ENCODE data around the gene PALLD. TPM values are rescaled to one million over a fixed set of nuclear protein-coding genes. Genes with fewer than 3 reads are reported as not detected.

Gene PALLD
- polyA plus RNA-seq, 3 donors = 6.1 to 11.8 (median 9.9) TPM

- H3K79me2 ChIP-seq (ENCODE audit: insufficient read depth, low read length) = no peaks in the 10 kb centered on the region
- peak overlapping the region in 1 of 3 experiments; percentile 4 for H3K4me3 ChIP-seq (replicated peaks in 1 of 3; ENCODE audit: low read depth in 2 of 3, low read length in 3 of 3)
- no peak for TF ChIP-seq CTCF (IDR thresholded peaks at IDR 0.05)
- no peak overlapping the region for H3K27ac ChIP-seq (ENCODE audit: low read depth in 1 of 2, low read length in 2 of 2)
- intact Hi-C loops (cut with micrococcal nuclease) = loop anchor here (5.0 to 10.0 kb wide), 3 partner anchors 71 to 159 kb away; no protein-coding TSS in a partner anchor
- H3K36me3 ChIP-seq (replicated peaks in 1 of 2; ENCODE audit: control insufficient read depth in 1 of 2, insufficient read depth in 2 of 2, low read length in 2 of 2) = no peaks in the 10 kb centered on the region
- peak in 1 of 3 donors; percentile 10 for DNase-seq
- Mint-ChIP-seq H3K27me3 (ENCODE audit: low read depth in 3 of 3) (peaks cover 0 to 4% (median 0%) of the 10 kb centered on the region in 3 donors), H3K36me3 (no peaks in the 10 kb centered on the region), H3K9me3 (peaks cover 0 to 6% (median 2%) of the 10 kb centered on the region in 7 donors), H3K4me1 (peaks cover 45% of the 10 kb centered on the region), H3K27ac (no peak overlapping the region), H3K4me3 (peak overlapping the region in 1 of 2 donors; percentile 37)
- H3K9me3 ChIP-seq (replicated peaks in 1 of 2; ENCODE audit: control insufficient read depth in 1 of 2, insufficient read depth in 1 of 2, low read length in 2 of 2) = no peaks in the 10 kb centered on the region
- peak overlapping the region; percentile 20 for H3K4me2 ChIP-seq (replicated peaks; ENCODE audit: extremely low read depth, low read length, poor library complexity, severe bottlenecking)
- no peaks in the 10 kb centered on the region for H3K27me3 ChIP-seq (ENCODE audit: control insufficient read depth in 2 of 2, insufficient read depth in 2 of 2, low read length in 2 of 2)
- WGBS (ENCODE audit: insufficient coverage) = 36% methylated on average over 2 of the region's 4 CpGs
- H3K9ac ChIP-seq (ENCODE audit: insufficient read depth, low read length, poor library complexity, severe bottlenecking) = no peak overlapping the region
- H3K4me1 ChIP-seq (ENCODE audit: control insufficient read depth in 1 of 2, insufficient read depth in 2 of 2, low read length in 2 of 2) = peaks cover 39 to 51% of the 10 kb centered on the region in 2 donors
- H2AFZ ChIP-seq (ENCODE audit: insufficient read depth, low read depth, low read length, poor library complexity, severe bottlenecking) = no peak overlapping the region
- H4K20me1 ChIP-seq (ENCODE audit: insufficient read depth, low read length) = no peaks in the 10 kb centered on the region
These were observed 226.7 kb downstream of the PALLD start for GRCh38 chr4:168723569-168723968.

GRCh38 chr4:168724243-168724642 lies 227.4 kb downstream of the PALLD start:
- no peak for TF ChIP-seq CTCF (IDR thresholded peaks at IDR 0.05)
- intact Hi-C loops (cut with micrococcal nuclease) = loop anchor here (5.0 to 10.0 kb wide), 3 partner anchors 71 to 158 kb away; no protein-coding TSS in a partner anchor
- H3K27me3 Mint-ChIP-seq (ENCODE audit: low read depth in 3 of 3) = peaks cover 0 to 4% (median 0%) of the 10 kb centered on the region in 3 donors
- H4K20me1 ChIP-seq (ENCODE audit: insufficient read depth, low read length) = no peaks in the 10 kb centered on the region
- H3K4me2 ChIP-seq (replicated peaks; ENCODE audit: extremely low read depth, low read length, poor library complexity, severe bottlenecking) = no peak overlapping the region
- no peak overlapping the region for H3K4me3 ChIP-seq (replicated peaks in 1 of 3; ENCODE audit: low read depth in 2 of 3, low read length in 3 of 3)
- H3K36me3 ChIP-seq (replicated peaks in 1 of 2; ENCODE audit: control insufficient read depth in 1 of 2, insufficient read depth in 2 of 2, low read length in 2 of 2) = no peaks in the 10 kb centered on the region
- H3K9me3 ChIP-seq (replicated peaks in 1 of 2; ENCODE audit: control insufficient read depth in 1 of 2, insufficient read depth in 1 of 2, low read length in 2 of 2) = no peaks in the 10 kb centered on the region
- no peaks in the 10 kb centered on the region for H3K36me3 Mint-ChIP-seq
- no peak overlapping the region for H3K27ac ChIP-seq (ENCODE audit: low read depth in 1 of 2, low read length in 2 of 2)
- no peaks in the 10 kb centered on the region for H3K27me3 ChIP-seq (ENCODE audit: control insufficient read depth in 2 of 2, insufficient read depth in 2 of 2, low read length in 2 of 2)
- peaks cover 45% of the 10 kb centered on the region for H3K4me1 Mint-ChIP-seq
- no peak overlapping the region for H3K9ac ChIP-seq (ENCODE audit: insufficient read depth, low read length, poor library complexity, severe bottlenecking)
- H3K4me3 Mint-ChIP-seq = no peak overlapping the region
- no peak overlapping the region for H2AFZ ChIP-seq (ENCODE audit: insufficient read depth, low read depth, low read length, poor library complexity, severe bottlenecking)
- H3K79me2 ChIP-seq (ENCODE audit: insufficient read depth, low read length) = no peaks in the 10 kb centered on the region
- H3K9me3 Mint-ChIP-seq = peaks cover 0 to 6% (median 2%) of the 10 kb centered on the region in 7 donors
- no peak for DNase-seq
- no peak overlapping the region for H3K27ac Mint-ChIP-seq
- H3K4me1 ChIP-seq (ENCODE audit: control insufficient read depth in 1 of 2, insufficient read depth in 2 of 2, low read length in 2 of 2) = peaks cover 39 to 51% of the 10 kb centered on the region in 2 donors

Data from CD14-positive monocyte (primary cell).